Measurements from ENCODE around the gene ANKRD39.

GRCh38 chr2:96807127-96807471, 50.7 kb downstream of the ANKRD39 start:
- TF ChIP-seq CTCF (IDR thresholded peaks at IDR 0.05) (no peak), POLR2AphosphoS5 (IDR thresholded peaks at IDR 0.05) (no peak)
